CD1c-positive myeloid dendritic cell (primary cell): ENCODE data around the gene GIPC3.
A peak's percentile ranks its signal among the peaks of the same experiment; 100 is the strongest.
"Not testable (repeated sequence)": the region's sequence is repeated elsewhere in the genome, so short reads cannot be mapped to it uniquely, and the experiment has no call there.

Experiments
- DNase-seq: peaks from one replicate; pipeline ENCODE4 v3.0.0-alpha.2; 2016; ENCODE audit errors: extremely low spot score

Gene GIPC3

DNA sequence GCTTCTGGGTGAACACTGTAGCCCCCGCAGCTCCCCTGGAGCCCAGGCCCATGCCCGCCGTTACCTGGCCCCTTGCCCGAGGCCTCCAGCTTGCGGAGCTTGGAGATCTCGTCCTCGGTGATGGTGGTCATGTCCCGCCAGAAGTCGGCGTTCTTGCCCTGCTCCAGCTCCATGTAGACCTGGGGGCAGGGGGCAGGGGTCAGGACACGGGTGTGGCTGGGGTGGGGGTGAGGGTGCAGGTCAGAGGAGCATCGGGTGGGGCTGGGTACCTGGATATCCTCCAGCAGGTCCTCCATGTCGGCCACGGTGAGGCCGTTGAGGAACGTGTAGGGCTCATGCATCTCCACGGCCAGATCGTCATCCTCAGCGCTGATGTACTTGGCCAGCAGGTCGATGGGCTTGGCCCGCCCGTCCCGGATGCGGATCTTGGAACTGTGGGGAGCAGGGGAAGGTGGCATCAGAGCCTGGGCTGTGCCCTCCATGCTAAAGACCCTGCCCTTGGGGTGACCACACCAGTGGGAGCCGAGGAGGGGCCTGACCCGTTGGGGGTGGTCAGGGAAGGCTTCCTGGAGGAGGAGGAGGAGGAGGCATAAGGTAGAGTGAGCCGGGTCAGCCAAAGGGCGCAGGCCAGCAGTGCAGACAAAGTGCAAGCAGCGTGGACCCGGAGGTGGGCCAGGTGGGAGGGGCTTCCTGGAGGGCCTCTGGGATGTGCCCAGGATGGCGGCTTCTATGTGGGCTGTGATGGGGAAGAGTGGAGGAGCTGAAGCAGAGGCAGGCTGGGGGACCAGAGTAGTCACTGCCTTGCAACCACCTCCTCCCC lies 33.7 kb downstream of the GIPC3 start:
- no peak for DNase-seq

DNA sequence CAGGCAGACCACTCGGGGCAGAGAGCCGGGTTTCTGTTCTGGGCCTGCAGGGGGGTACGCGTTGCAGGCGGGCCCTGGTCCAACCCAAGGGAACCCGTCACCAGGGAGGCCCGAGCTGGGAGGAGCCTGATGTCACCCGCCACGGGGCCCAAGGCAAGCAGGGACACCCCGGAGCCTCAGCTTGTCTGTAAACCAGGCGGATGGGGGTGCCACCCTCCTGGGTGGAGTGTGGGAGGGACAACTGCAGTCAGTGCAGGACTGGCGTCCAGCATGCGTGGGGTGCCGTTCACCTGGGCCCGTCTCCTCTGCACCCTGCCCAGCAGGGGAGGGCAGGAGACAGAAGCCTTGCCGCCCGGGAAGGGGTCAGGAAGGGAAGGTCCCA lies 34.3 kb downstream of the GIPC3 start:
- no peak for DNase-seq

DNA sequence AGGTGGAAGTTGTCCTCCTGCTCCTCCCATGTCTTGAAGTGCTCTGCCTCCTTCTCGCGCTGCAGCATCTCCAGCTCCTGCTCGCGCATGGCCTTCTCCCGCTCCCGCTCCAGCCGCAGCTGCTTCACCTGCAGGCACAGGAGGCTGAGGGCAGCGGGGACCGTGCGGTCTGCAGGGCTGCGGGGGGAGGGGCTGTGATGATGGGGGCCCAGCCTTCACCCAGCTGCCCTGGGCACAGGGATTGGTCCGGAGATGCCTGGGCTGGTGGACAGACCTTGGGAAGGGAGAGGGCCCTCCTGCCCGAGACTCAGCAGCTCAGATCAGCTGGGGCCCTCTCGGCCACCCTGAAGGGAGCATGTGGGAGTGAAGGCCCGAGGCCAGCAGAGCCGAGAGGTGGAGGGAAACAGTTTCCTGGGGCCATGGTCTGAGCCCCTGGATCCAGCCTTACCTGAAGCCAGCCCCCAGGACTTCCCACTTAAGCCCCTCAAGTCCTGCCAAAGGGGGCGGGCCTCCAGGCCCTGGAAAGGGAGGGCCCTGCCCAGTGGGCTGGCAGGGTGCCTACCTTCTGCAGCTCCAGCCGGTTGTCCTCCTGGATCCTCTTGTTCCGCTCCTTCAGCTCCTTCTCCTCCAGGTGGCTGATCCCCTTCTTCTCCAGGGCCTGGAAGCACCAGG lies 35.0 kb downstream of the GIPC3 start:
- no peak for DNase-seq

DNA sequence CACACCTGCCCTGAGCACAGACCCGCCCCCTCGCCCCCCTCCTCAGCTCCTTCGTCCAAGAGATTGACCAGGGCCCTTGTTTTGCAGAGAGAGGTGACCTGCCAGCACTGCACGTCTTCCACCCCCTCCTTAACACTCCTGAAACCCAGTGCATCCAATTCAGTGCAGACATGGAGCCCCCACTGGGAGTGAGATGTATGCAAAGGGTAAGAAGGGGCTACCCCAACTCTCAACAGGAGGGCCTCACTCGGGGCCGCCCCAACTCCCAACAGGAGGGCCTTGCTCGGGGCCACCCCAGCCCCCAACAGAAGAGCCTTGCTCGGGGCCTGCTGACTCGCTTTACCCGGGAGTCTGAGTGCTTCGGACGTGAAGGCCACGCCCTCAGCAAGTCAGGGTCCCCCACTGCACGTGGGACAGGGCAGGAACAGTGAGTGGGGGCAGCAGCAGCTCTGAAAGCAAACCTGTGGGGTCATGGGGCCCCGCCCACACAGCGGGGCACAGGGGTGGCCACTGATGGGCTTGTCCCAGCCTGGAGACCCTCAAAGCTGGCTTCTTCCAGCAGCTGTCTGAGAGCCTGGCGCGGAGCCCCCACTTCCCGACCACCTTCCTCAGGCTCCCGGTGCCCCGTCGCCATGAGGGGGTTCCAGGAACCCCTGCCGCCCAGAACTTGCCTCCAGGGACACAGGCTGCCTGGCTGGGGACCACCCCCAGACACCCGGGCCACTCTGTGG lies 35.7 kb downstream of the GIPC3 start:
- DNase-seq: no peak

DNA sequence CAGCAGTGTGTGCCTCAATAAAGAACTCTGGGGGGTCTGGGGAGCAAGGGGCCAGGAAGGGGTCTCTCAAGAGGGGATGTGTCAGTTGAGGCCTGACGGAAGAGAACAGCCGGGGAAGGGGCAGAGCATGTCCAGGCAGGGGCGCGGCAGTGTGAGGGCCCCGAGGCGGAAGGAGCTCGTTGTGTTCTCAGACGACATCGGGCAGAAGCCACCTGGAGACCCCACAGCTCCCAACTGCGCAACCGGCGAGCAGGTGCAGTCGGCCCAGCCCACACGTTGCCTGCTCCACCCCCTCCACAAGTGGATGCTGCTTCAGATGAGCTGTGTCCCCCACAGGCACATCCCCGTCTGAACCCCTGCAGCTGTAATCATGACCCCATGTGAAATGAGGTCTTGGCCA lies 36.4 kb downstream of the GIPC3 start:
- DNase-seq: no peak

DNA sequence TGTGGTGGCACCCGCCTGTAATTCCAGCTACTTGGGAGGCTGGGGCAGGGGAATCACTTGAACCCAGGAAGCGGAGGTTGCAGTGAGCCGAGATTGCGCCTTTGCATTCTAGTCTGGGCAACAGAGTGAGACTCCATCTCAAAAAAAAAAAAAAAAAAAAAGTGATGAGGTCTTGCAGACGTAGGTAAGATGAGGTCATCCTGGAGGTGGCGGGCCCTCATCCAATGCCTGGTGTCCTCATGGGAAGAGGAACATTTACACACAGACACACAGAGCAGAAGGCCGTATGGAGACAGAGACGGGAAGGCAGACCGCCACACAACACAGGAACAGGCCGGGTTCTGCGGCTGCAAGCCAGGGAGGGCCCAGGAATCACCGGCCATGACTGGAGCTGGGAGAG lies 36.9 kb downstream of the GIPC3 start:
- DNase-seq: no peak

DNA sequence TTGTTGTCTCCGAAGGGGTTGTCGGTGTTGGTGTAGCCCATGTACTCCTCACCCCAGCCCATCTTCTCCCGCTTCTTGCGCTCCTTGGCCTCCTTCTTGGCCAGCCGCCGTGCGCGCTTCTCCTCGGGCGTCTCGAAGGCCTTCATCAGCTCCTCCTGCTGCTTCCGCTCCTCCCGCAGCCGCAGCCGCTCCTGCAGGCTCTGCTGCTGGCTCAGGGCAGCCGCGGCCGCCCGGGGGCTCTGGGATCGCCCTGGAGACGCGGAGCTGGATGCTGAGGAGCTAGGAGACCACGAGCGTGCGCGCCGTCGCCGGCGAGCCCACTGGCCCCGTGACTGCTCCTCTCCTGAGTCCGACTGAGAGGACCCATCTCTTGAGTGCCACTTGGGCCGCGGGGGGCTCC lies 38.4 kb downstream of the GIPC3 start:
- DNase-seq: no peak

DNA sequence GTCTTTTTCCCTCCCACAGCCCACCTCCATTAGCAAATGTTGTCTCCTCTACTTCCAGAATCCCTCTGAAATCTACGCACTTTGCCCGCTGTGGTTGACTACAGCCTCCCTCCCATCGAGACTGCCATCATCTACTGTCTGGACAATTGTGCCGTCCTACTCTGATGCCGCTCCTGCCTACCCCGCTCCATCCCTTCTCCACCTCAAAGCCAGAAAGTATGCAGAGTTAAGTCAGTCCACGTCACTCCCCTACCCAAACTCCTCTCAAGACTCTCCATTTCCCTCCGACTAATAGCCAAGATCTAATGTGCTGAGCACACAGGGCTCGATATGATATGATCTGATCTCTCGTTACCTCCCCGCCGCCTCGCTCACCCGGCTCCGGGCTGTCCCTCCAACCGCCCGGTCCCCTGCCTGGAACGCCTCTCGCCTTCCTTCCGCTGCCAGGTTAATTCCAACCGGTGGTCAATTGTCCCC lies 40.8 kb downstream of the GIPC3 start:
- no peak for DNase-seq

DNA sequence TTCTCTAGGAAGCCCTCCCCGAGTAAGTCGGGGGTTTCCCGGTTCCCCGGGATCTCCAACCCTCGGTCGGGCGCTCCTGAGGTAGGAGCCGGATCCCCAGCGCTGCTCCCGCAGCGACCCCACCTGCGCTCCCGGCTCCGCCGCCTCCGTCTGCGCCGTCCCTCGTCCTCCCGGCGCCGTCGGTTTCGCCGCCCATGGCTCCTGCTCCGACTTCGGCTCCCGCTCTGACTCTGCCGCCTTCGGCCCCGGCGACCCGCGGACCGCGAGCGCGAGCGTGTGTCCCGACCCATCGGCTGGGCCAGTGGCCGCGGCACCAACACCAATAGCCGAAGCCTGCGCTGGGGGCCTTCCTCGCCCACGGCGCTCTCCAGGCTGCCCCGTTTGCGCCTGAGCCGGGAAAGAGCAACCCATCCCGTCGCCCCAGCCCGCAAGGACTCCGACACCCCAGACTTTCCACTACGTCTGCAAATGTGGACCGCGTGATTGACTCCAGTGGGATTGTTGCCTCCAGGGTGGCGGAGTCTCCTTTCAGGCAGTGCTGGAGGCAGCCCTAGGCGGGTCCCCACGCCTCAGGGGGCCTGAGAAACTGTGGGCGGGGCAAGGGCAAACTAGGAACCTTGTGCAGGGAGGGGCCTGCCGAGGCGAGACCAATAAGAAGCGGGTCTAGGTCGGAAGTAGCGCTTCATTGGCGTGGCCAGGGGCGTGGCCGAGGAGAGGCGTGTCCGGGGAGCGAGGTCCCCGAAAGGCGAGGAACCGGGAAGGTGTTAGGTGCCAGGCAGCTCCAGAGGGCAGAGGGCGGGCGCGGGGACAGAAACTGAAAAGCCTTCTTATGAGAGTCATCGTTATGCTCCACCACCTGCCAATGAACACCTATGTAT lies 41.4 kb downstream of the GIPC3 start, which contains the start of gene CACTIN:
Gene CACTIN, minus strand, starts transcription at position 318 of the 878 bp plus-strand sequence. Its CDS starts 28 bp downstream, at position 290.
- peak; percentile 99 for DNase-seq

DNA sequence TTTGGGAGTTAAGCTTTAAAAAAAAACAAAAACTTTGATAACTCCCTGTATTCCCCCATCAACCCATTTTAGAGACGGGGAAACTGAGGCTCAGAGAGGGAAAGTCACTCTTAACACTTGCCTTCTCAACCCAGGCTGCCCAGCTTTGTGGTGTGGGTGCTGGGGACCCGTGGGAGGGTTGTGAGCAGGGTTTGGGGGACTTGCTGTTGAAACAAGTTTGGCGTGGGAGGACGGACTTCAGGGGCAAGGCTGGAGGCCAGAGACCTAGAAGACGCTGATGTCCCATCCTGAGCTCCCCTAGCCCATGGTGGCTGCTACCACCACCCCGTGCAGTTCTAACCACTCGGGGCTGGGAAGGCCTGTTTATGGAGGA lies 42.1 kb downstream of the GIPC3 start:
- no peak for DNase-seq

DNA sequence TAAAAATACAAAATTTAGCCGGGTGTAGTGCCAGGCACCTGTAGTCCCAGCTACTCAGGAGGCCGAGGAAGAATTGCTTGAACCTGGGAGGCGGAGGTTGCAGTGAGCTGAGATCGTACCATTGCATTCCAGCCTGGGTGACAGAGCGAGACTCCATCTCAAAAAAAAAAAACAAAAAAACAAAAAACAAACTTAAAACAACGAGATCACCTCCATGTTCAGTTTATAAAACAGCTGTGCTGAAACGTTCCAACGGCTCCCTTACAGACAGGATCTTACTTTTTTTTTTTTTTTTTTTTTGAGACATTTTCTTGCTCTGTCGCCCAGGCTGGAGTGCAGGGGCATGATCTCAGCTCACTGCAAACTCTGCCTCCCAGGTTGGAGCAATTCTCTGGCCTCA lies 43.5 kb downstream of the GIPC3 start:
- not testable (repeated sequence) for DNase-seq

DNA sequence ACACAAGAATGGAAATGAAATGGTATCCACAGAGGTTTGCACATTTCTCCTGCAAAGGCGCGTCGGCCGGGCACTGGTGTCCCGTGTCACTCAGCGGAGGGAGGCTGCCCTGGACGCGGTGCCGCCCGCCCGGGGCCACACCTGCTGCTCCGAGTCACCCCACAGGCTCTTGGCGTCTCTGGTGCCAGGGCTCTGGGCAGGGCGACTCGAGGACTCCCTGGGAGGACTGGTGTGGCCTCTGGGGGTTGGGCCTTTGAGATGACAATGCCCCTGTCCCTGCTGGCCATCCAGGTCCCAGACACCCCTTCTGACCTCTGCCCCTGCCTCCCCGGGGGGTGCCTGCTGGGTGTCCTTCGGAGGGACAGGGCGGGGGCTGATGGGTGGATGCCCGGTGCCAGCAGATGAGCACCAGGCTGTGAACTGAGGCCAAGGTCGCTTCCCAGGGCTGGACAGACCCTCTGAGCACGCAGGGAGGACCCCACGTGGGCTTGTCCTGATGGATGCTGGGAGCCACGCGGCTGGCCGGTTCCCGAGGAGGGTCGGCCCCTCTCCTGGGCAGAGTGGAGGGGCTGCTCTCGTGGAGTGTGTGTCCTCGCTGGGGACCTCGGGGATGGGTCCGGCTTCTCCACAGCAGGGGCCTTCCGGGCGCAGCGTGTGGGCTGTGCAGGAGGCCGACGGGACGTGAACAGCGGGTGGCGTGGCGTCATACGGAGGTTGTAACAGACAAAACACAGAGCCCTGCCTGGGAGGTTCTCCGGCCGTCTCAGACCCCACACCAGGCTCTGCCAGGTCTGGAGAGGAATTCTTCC lies 46.0 kb downstream of the GIPC3 start:
- no peak for DNase-seq

DNA sequence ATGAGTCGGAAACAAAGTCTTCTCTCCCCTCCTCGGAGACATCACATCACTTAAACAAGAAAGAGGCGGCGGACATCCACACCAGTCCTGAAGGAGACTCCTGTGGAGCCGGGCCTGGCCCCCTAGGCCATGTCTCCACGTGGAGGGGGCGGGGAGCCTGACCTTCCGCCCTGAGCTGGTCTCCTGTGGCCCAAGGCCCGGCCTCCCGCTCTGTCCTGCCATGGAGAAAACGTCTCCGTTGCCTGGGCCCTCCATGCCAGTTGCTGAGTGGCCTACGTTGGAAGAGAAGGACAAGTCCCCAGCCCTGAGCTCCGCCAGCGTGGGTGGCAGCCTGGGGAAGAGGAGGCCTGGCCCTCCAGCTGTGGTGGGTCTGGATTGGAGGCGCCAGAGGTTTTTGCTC lies 46.8 kb downstream of the GIPC3 start:
- no peak for DNase-seq

DNA sequence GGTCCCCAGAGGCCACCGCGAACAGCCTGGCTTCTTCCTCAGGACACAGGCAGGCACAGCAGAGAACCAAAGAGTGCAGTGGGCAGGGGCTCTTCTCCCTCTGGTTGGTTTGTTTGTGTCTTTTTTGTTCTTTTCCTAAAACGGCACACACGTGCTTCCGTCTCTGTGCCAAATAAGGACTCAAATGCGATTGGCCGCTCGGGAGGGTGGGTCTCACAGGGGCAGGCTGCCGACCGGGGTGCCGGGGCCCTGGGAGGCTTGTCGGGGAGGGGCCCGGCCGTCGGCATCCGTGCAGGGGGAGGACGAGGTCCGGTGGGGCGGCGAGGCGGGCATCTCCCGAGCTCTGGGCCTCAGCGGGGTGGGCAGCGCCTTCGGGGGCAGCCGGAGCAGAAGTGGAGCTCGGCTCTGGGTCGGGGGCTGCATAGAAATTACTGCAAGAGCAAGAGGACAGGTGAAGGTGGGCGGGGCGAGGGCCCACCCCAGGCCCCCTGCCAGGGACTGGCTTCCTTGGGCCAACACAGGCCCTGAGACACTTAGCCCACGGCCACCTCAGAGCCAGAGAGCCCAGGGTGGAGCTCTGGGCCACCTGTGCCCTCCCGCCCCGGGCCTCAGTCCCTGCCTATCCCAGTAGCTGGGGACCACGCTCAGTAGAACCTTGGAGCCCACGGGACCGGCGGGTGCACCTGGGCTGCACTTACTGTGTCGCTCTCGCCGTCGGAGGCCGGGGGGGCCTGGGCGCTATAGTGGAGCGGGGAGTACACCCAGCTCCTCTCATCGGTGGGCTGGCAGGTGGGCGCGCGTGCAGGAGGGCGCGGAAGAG lies 47.7 kb downstream of the GIPC3 start:
- no peak for DNase-seq

DNA sequence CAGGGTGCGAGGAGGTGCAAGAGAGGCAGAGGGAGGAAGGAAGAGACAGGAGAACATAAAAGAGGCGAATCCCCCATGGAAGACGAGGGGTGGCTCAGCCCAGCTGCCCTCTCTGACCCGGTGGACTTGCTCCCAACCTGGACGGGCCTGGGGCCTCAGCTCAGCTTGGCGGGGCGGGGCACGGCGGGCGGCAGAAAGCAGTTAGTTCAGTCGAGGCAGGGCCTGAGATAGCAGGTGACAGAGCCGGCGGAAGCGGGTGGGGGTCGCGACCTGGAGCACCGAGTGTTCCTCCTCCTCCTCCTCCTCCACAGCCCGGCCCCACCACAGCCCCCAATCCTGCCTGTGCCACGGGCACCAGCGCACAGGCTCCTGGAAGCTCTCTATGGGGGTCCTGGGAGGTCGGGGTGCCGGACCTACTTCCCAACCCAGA lies 48.3 kb downstream of the GIPC3 start:
- DNase-seq: no peak

DNA sequence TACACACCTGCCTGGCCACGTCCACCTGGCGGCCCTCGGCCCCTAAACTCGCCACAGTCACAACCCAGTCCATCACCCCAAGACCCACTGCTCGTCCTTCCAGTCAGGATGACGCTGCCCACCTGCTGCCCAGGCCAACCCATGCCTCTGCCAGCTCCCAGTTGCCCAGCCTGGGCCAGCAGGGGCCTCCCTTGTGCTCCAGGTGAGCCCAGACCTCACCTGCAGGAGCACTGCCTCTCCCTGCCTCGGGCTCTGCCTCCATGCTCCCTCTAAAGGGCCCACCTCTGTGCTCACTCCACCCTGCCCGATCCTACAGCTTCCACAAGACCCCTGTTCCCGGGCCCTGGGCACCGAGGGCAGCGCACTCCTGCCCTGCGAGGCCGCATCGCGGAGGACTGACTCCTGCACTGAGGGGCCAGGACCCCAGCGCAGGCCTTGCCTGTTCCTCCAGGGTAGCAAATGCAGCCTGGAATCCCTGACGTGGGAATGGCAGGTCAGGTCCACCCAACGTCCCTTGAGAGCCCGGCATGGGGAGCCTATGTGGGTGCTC lies 49.3 kb downstream of the GIPC3 start:
- DNase-seq: no peak

DNA sequence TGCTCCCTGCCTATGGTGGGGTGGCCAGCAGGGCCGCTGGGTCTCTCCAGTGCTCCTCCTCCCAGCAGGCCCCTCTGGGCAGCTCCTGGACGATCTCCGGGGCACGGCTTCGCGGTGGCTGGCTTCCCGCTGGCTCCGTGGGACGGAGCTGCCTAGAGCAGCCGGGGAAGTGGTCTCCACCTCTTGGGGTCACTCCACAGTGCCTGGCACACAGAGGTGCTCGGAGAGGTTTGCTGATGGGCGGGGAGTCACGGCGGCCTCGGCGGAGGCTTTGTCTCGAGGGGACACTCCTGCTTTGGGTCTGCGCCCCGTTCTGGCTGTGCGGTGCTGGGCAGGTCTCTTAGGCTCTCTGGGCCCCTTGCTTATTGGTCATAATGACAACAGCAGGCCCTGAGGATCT lies 51.2 kb downstream of the GIPC3 start:
- no peak for DNase-seq

DNA sequence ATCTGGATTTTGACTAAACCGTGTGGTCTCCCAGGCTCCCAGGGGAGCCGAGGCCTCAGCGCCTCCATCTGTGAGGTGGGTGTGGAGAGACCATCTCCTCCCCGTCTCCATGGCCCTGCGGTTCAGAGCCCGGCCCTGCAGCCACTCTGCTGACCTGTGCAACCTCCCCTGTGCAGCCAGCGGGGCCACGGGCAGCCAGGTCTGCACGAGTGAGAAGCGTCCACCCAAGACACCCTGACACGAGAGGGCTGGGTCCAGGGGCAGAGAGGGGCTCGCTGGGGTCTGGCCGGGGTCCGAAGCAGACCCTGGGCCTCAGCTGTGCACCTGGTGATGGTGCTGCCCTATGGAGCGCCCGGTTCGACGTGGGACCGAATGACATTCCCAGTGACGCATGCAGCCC lies 51.7 kb downstream of the GIPC3 start:
- no peak for DNase-seq

DNA sequence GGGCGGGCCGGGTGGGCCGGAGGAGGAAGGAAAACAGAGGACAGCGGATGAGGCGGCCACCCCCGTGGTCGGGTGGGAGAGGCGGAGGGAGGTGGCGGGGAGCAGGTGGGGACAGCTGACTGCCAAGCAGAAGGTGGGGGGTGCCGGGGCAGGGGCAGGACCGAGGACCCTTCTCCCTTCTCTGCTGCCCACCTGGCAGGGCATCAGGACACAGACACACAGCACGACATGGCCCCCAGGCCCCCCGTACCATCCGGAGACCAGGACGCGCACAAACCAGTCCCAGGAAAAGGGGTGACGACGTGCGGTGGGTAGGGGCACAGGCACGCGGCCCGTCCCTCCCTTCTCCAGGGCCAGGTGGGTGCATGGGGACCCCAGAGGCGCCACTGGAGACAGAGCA lies 52.3 kb downstream of the GIPC3 start:
- DNase-seq: no peak
